Esophagus (tissue), 2 donors: ENCODE data around the gene ETV6. TPM values are rescaled to one million over a fixed set of nuclear protein-coding genes. Genes with fewer than 3 reads are reported as not detected.

Source experiments
- H3K27ac ChIP-seq, 2 donors: one replicate each; pipeline ENCODE4 v1.5.1; 2013; ENCODE audit warnings: low read depth in 2 of 2, mild to moderate bottlenecking in 2 of 2, inconsistent platforms in 1 of 2, low read length in 1 of 2, moderate library complexity in 1 of 2
- H3K27me3 ChIP-seq, 2 donors: one replicate each; pipeline ENCODE4 v1.6.1; 2013; ENCODE audit warnings: low read length in 2 of 2, control low read depth in 1 of 2, mild to moderate bottlenecking in 1 of 2; ENCODE audit not compliant: insufficient read depth in 2 of 2, control insufficient read depth in 1 of 2
- H3K36me3 ChIP-seq, 2 donors: one replicate each; pipeline ENCODE4 v1.6.1; 2013; ENCODE audit warnings: low read length in 1 of 2; ENCODE audit not compliant: control insufficient read depth in 2 of 2, insufficient read depth in 2 of 2
- H3K4me1 ChIP-seq, 2 donors: one replicate each; pipeline ENCODE4 v1.6.1; 2013; ENCODE audit warnings: low read length in 1 of 2; ENCODE audit not compliant: control insufficient read depth in 2 of 2, insufficient read depth in 2 of 2
- H3K4me3 ChIP-seq, 2 donors: one replicate each; pipeline ENCODE4 v1.5.1; 2013; ENCODE audit warnings: low read length in 2 of 2, mild to moderate bottlenecking in 2 of 2, low read depth in 1 of 2, moderate library complexity in 1 of 2
- H3K9me3 ChIP-seq, 2 donors: one replicate each; pipeline ENCODE4 v1.6.1; 2013; ENCODE audit warnings: mild to moderate bottlenecking in 2 of 2, low read depth in 1 of 2, low read length in 1 of 2, moderate library complexity in 1 of 2; ENCODE audit not compliant: control insufficient read depth in 2 of 2, insufficient read depth in 1 of 2
- WGBS, 2 donors: extraction: QIAGEN DNeasy Blood & Tissue Kit; methylation state at CpG; one replicate each; pipeline ENCODE4 v1.1.7; 2013; 5-methylcytosine and 5-hydroxymethylcytosine counted together
- polyA plus RNA-seq, 2 donors: library from polyadenylated mRNA; stranded (reverse); fragments of 200-250 nt; gene quantifications; one replicate each; pipeline ENCODE4 v1.2.3, GENCODE V29; 2013
- donor health status: healthy with polysubstance abuse.
- donor health status: Bipolar disorder and iron deficiency.

The ETV6 gene
- polyA plus RNA-seq, 2 donors = 5.4 to 5.6 TPM

DNA sequence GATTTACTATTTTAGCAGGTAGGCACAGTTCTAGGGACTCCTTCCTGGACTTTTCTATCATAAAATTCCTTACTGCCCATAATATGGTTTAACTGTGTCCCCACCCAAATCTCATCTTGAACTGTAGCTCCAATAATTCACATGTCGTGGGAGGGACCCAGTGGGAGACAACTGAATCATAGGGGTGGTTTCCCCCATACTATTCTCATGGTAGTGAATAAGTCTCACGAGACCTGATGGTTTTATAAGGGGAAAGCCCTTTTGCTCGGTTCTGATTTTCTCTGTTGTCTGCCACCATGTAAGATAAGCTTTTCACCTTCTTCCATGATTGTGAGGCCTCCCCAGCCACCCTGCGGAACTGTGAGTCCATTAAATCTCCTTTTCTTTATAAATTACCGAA, 10.0 kb upstream of the ETV6 start:
- Histone ChIP-seq H3K36me3 (no peaks in the 10 kb centered on the region), H3K9me3 (no peaks in the 10 kb centered on the region), H3K27ac (no peak overlapping the region), H3K4me3 (no peak overlapping the region), H3K27me3 (no peaks in the 10 kb centered on the region), H3K4me1 (no peaks in the 10 kb centered on the region)
- 92% methylated on average over 5 of the region's 5 CpGs for WGBS, 2 donors

DNA sequence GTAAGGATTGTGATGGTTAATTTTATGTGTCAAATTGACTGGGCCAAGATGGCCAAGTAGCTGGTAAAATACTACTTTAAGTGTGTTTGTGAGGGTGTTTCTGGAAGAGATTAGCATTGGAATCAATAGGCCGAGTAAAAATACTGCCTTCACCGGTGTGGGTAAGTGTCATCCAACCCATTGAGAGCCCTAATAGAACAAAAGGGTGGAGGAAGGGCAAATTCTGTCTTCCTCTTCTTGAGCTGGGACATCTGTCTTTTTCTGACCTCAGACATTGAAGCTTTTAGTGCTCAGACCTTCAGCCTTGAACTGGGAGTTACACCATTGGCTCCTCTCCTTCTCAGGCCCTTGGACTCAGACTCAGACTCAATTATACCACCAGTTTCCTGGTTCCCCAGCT, 8.0 kb upstream of the ETV6 start:
- H3K36me3 ChIP-seq = no peaks in the 10 kb centered on the region
- no peaks in the 10 kb centered on the region for H3K4me1 ChIP-seq
- no peak overlapping the region for H3K4me3 ChIP-seq
- H3K9me3 ChIP-seq = no peaks in the 10 kb centered on the region
- no peak overlapping the region for H3K27ac ChIP-seq
- H3K27me3 ChIP-seq = no peaks in the 10 kb centered on the region
- WGBS, 2 donors = 87% methylated on average over 2 of the region's 2 CpGs

DNA sequence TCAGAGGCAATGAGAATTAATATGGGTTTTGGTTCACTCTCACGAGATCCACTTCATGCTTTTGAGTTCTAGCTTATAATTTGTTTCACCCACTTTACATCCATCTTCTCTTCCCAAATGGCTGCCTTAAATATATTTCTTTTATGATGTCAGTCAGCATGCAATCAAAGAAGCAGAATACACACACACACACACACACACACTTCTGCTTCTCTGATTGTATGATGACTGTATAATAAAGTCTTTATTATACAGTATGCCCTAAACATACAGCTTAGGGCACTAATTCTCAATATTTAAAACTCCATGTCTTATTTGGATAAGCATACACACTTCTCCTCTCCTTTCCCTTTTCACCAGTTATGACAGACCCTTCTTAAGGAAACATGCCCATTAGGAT, 6.7 kb upstream of the ETV6 start:
- H3K9me3 ChIP-seq = no peaks in the 10 kb centered on the region
- H3K27me3 ChIP-seq = no peaks in the 10 kb centered on the region
- WGBS, 2 donors = 87 to 90% methylated on average over 1 of the region's 1 CpG
- H3K27ac ChIP-seq = no peak overlapping the region
- no peaks in the 10 kb centered on the region for H3K4me1 ChIP-seq
- H3K36me3 ChIP-seq = no peaks in the 10 kb centered on the region
- no peak overlapping the region for H3K4me3 ChIP-seq

DNA sequence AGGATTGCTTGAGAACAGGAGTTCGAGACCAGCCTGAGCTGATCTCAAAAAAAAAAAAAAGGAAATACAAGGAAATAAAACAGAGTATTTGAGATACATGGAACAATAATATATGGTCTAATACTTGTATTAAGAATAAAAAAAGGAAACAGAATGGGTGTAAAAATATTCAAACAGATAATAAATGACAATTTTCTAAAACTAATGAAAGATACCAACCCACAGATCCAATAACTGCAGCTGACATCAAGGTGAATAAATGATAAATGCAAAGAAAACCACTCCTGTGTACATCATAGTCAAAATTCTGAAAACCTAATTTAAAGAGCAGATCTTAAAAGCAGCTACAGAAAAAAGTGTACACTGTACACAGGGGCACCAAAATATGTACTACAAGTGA, 4.1 kb upstream of the ETV6 start:
- Histone ChIP-seq H3K4me1 (no peaks in the 10 kb centered on the region), H3K4me3 (no peak overlapping the region), H3K36me3 (no peaks in the 10 kb centered on the region), H3K27me3 (no peaks in the 10 kb centered on the region), H3K9me3 (no peaks in the 10 kb centered on the region), H3K27ac (no peak overlapping the region)
- 93 to 98% methylated on average over 1 of the region's 1 CpG for WGBS, 2 donors

DNA sequence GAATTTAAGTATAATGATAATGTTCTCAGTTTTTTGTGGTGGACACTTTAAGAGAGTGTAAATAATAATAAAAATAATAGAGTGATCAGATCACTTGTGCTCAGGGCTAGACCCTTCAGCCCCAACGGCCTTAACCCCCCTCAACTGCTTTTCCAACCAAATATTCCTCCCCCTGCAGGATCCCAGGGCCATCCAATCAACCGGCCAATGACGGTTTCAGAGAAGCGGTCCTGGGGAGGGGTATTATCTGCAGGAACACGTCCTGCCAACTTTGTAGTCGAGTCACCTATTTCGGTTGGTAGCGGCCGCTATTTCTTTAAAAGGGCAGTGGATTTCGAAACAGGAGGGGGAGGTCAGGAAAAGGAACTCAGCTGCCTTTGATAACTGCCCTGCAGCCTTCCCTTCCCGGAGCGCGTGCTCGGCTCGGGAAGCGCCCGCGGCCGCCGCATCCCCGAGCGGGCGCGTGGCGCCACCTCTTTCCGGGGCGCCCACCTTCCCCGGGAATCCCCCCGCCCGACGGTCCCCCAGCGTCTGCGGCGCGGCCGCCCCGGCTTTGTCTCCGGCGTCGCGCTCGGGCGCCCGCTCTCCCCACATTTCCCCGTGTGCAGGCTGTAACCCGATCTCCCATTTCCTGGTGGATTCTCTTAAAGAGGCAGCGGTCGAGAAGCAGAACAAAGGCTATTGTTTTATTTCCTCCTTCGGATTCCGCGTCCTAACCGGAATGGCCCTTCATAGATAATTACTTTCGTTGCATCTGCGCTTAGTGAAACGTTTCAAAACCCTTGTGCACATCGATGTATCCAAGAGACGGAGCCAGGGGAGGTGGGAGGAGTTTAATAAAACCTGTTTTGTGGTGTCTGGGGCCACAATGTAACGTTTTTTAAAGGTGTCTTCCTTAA, 711 bp upstream of the ETV6 start:
- WGBS, 2 donors = 0 to 1% methylated on average over 50 to 58 of the region's 58 CpGs
- Histone ChIP-seq H3K4me1 (peaks cover 0 to 2% of the 10 kb centered on the region in 2 donors), H3K4me3 (peak overlapping the region; percentile 73 to 99)

DNA sequence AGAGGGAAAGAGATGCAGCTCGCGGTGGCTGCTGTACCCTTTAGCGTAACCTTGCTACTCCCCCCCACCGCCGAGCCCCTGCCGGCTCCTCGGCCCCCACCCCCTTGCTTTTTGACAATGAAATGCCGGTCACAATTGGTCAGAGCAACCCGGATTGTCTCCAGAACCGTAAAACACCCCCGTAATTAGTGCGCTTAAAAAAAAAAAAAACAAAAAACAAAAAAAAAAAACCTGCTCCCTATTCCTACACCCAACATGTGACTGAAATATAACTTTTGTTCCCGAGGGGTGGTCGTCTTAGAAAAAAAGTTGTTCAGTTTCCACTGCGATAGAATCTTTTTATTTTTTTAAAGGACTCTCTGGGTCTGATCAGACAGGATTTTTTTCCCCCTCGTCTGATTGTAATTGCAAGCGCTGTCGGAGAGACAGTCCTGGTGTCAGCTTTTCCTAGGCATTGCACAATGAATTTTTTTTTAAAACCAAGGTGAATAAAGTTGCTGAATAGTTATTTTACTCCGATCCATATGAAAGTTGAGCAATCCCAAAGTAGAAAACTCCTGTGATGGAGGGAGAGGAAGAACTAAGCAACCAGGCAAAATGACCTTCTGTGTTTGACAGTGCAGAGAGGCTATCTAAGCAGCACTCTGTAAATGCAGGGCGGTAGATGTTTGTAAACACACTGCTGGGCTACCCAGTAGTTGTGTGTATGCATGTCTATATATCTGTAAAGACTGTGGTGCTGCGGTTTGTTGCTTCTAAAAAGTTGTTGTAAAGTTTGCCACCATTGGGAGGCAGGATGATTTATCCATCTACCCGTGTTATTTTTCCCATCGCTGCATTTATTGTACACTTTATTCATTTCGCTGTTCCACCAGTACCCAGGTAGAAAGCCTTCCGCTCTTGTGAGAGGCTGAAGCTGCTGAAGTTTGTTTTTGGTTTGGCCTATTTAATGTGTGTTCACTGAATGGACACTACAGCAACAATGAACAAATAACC, 1.1 kb downstream of the ETV6 start:
- peaks cover 0 to 6% of the 10 kb centered on the region in 2 donors for H3K4me1 ChIP-seq
- 1% methylated on average over 25 of the region's 25 CpGs for WGBS, 2 donors
- H3K27ac ChIP-seq = peak overlapping the region; percentile 97 to 99
- peak overlapping the region; percentile 73 to 99 for H3K4me3 ChIP-seq
- no peaks in the 10 kb centered on the region for H3K27me3 ChIP-seq
- H3K36me3 ChIP-seq = no peaks in the 10 kb centered on the region
- no peaks in the 10 kb centered on the region for H3K9me3 ChIP-seq

More for the DNA sequence above, 711 bp upstream of the ETV6 start:
- Histone ChIP-seq H3K36me3 (no peaks in the 10 kb centered on the region), H3K27ac (peak overlapping the region; percentile 97 to 99), H3K9me3 (no peaks in the 10 kb centered on the region), H3K27me3 (no peaks in the 10 kb centered on the region)

DNA sequence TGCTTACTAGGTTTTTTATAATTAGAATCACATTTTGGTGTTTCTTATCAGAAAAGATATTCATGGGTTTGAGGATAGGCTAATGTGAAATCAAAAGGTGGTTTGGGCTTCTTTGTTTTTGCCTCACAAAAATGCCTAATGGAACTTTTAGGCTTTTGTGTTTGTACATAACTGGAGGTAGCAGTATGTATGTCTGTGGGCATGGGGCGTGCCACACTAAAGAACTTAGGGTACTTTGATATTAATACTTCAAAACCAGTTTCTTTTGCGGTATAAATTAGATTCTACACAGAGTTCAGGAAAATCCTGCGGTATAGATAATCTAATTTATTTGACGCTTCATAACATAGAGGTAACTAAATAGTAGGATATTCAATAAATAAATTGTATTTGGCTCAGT, 1.9 kb downstream of the ETV6 start:
- H3K9me3 ChIP-seq = no peaks in the 10 kb centered on the region
- no peaks in the 10 kb centered on the region for H3K27me3 ChIP-seq
- whole genome bisulfite sequencing, 2 donors = 18 to 20% methylated on average over 4 of the region's 4 CpGs
- peak overlapping the region in 1 of 2 donors; percentile 99 for H3K27ac ChIP-seq
- no peaks in the 10 kb centered on the region for H3K36me3 ChIP-seq
- H3K4me3 ChIP-seq = peak overlapping the region in 1 of 2 donors; percentile 99
- H3K4me1 ChIP-seq = peaks cover 0 to 6% of the 10 kb centered on the region in 2 donors

DNA sequence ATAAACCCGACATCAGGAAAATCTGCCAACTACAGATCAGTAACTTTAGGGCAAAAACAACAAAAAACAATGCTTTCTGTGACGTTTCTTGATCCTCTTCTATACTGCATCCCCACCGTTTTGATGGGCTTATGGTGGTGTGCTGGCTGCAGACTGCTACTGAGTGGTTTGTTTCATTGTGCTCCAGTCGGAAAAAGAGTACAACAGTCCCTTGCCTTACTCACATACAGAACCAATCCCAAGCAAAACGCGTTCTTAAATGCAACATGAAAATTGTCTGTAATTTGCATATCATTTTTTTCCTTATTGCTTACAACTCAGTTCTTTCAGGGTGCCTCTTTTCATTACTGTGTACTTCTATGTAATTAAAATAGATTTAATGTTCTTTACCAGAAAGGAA, 2.3 kb downstream of the ETV6 start:
- no peaks in the 10 kb centered on the region for H3K36me3 ChIP-seq
- peak overlapping the region; percentile 13 to 99 for H3K4me3 ChIP-seq
- no peaks in the 10 kb centered on the region for H3K9me3 ChIP-seq
- H3K4me1 ChIP-seq = peaks cover 0 to 6% of the 10 kb centered on the region in 2 donors
- H3K27me3 ChIP-seq = no peaks in the 10 kb centered on the region
- WGBS, 2 donors = 4 to 9% methylated on average over 6 of the region's 6 CpGs
- peak overlapping the region in 1 of 2 donors; percentile 58 for H3K27ac ChIP-seq

DNA sequence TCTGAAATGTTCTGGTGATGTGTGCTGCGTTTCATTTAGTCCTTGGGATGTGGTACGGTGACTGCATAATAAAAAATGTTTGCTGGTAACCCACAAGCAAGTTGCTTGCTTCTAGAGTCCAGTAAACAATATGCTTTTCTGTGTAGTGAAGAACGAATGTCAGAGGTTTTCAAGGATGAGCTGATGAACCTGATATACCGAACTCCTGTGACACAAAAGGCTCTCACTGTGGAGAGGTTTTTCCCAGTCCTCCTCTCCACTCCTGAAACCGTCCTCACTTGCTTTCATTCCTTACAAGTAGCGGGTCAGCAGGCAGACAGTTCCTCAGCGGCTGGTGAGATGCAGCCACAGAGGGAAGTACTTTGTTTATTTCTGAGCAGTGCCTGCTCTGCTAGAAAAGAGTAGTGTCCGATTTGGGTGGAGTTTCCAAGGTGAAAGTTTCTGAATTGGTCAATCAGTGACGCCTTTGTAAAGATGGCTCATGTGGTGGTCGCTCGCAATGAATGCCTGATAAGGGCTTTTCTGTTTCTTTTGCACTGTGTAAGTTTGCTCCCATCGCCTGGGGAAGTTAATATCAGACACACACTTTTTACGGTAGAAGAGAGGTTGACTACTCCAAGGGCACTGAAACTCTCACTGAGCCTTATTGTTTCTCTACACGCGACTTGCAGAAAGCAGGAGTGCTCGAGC, 3.0 kb downstream of the ETV6 start:
- H3K4me1 ChIP-seq = peaks cover 0 to 6% of the 10 kb centered on the region in 2 donors
- no peaks in the 10 kb centered on the region for H3K9me3 ChIP-seq
- peak overlapping the region; percentile 6 to 99 for H3K4me3 ChIP-seq
- no peaks in the 10 kb centered on the region for H3K36me3 ChIP-seq
- WGBS, 2 donors = 24 to 28% methylated on average over 16 of the region's 16 CpGs
- H3K27ac ChIP-seq = peak overlapping the region; percentile 69 to 81
- H3K27me3 ChIP-seq = no peaks in the 10 kb centered on the region
